Fibroblast of lung (primary cell): ENCODE results near the gene EEF2K.

Experiments
- EZH2 ChIP-seq: IDR thresholded peaks from 2 replicates; pipeline ENCODE4 v1.5.1; 2012; ENCODE audit warnings: low read length, control low read depth, mild to moderate bottlenecking; ENCODE audit errors: missing control alignments
- TF ChIP-seq, protein P1 (sequence below), 2 donors: IDR thresholded peaks in 1 of 2; conservative IDR thresholded peaks in 1 of 2; 1 replicate in 1 of 2; 2 replicates in 1 of 2; pipeline ENCODE4 v1.5.1; 2011 to 2012; ENCODE audit warnings: low read length in 2 of 2, control low read depth in 1 of 2, inconsistent platforms in 1 of 2, low read depth in 1 of 2, mild to moderate bottlenecking in 1 of 2

GRCh38 chr16:22252317-22252716 lies 46.2 kb downstream of the EEF2K start:
- TF ChIP-seq, protein P1, sequence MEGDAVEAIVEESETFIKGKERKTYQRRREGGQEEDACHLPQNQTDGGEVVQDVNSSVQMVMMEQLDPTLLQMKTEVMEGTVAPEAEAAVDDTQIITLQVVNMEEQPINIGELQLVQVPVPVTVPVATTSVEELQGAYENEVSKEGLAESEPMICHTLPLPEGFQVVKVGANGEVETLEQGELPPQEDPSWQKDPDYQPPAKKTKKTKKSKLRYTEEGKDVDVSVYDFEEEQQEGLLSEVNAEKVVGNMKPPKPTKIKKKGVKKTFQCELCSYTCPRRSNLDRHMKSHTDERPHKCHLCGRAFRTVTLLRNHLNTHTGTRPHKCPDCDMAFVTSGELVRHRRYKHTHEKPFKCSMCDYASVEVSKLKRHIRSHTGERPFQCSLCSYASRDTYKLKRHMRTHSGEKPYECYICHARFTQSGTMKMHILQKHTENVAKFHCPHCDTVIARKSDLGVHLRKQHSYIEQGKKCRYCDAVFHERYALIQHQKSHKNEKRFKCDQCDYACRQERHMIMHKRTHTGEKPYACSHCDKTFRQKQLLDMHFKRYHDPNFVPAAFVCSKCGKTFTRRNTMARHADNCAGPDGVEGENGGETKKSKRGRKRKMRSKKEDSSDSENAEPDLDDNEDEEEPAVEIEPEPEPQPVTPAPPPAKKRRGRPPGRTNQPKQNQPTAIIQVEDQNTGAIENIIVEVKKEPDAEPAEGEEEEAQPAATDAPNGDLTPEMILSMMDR (conservative IDR thresholded peaks at IDR 0.05 in 1 of 2, IDR thresholded peaks at IDR 0.05 in 1 of 2; ENCODE audit: low read depth in 1 of 2, low read length in 2 of 2) = no peak
- no peak for TF ChIP-seq EZH2
